HUES64 (cell line): ENCODE measurements around the gene C9orf50.

Experiments
- H3K27ac ChIP-seq: 2 replicates; pipeline ENCODE4 v1.7.0; 2013; ENCODE audit warnings: low read depth, low read length, inconsistent platforms
- H3K27me3 ChIP-seq: 2 replicates; pipeline ENCODE4 v1.6.1; 2013; ENCODE audit warnings: mild to moderate bottlenecking, low read length; ENCODE audit not compliant: insufficient read depth
- H3K36me3 ChIP-seq: 2 replicates; pipeline ENCODE4 v1.6.1; 2013; ENCODE audit warnings: mild to moderate bottlenecking, low read length; ENCODE audit not compliant: insufficient read depth
- H3K4me1 ChIP-seq: 2 replicates; pipeline ENCODE4 v1.6.1; 2013; ENCODE audit warnings: mild to moderate bottlenecking, low read length, moderate library complexity; ENCODE audit not compliant: insufficient read depth
- H3K4me3 ChIP-seq: 2 replicates; pipeline ENCODE4 v1.5.1; 2013; ENCODE audit warnings: mild to moderate bottlenecking, low read length, moderate library complexity
- H3K9ac ChIP-seq: 2 replicates; pipeline ENCODE4 v1.6.1; 2013; ENCODE audit warnings: mild to moderate bottlenecking, low read depth, low read length
- H3K9me3 ChIP-seq: 2 replicates; pipeline ENCODE4 v1.6.1; 2013; ENCODE audit warnings: low read depth, low read length; ENCODE audit not compliant: insufficient read depth
- WGBS: fragments of 150-250, 120-280 bp; methylation state at CpG from one replicate; pipeline ENCODE4 v1.1.7; 2013; ENCODE audit warnings: missing lambda C conversion rate; 5-methylcytosine and 5-hydroxymethylcytosine counted together

C9orf50 gene

GRCh38 chr9:129562917-129563316 lies 58.0 kb downstream of the C9orf50 start:
- H3K4me1 ChIP-seq: peaks cover 32% of the 10 kb centered on the region
- H3K4me3 ChIP-seq: no peak overlapping the region
- H3K9ac ChIP-seq: no peak overlapping the region
- no peaks in the 10 kb centered on the region for H3K36me3 ChIP-seq
- no peaks in the 10 kb centered on the region for H3K27me3 ChIP-seq
- H3K27ac ChIP-seq: no peak overlapping the region
- H3K9me3 ChIP-seq: no peaks in the 10 kb centered on the region
- 84% methylated on average over 8 of the region's 8 CpGs for WGBS

- no peak overlapping the region for H3K4me3 ChIP-seq
- H3K9me3 ChIP-seq: no peaks in the 10 kb centered on the region
- 86% methylated on average over 11 of the region's 12 CpGs for WGBS
- no peaks in the 10 kb centered on the region for H3K36me3 ChIP-seq
- H3K27ac ChIP-seq: no peak overlapping the region
- no peaks in the 10 kb centered on the region for H3K27me3 ChIP-seq
- H3K9ac ChIP-seq: no peak overlapping the region
- H3K4me1 ChIP-seq: peaks cover 33% of the 10 kb centered on the region
These were observed 58.4 kb downstream of the C9orf50 start for GRCh38 chr9:129562514-129562913.
